Measurements from ENCODE around the gene ITLN2.

GRCh38 chr1:160987359-160988050, 32.9 kb upstream of the ITLN2 start:
- no peak for TF ChIP-seq POLR2A (IDR thresholded peaks at IDR 0.05; ENCODE audit: low read depth, low read length)
- no peak for TF ChIP-seq POLR2AphosphoS5 (IDR thresholded peaks at IDR 0.05; ENCODE audit: low read depth, low read length)
- TF ChIP-seq SPI1 (IDR thresholded peaks at IDR 0.05; ENCODE audit: low read depth, low read length) = no peak
- no peak for TF ChIP-seq POU2F2 (IDR thresholded peaks at IDR 0.05; ENCODE audit: low read depth, low read length)
- TF ChIP-seq TAF1 (IDR thresholded peaks at IDR 0.05; ENCODE audit: low read depth, low read length) = no peak
- TF ChIP-seq PAX5 (IDR thresholded peaks at IDR 0.05; ENCODE audit: insufficient read depth, low read length, severe bottlenecking) = no peak
